Heart right ventricle (tissue), 16 donors: ENCODE results near the gene CYSLTR2. TPM values are rescaled to one million over a fixed set of nuclear protein-coding genes. Genes with fewer than 3 reads are reported as not detected.

ENCODE experiments used
- ATAC-seq, 8 donors: fragments of 200-7000 bp; cut with Tn5 transposase; one replicate each; pipeline ENCODE4 v1.9.1; 2020; ENCODE audit warnings: mild to moderate bottlenecking in 8 of 8, moderate library complexity in 8 of 8, moderate number of reproducible peaks in 1 of 8
- DNase-seq, 2 donors: peaks; one replicate each; pipeline ENCODE4 v3.0.0-alpha.2; 2020
- H3K27ac ChIP-seq, 10 donors: fragments of 200-600 bp; sonication (generic) in 2 of 10; one replicate each; pipeline versions ENCODE4 v1.5.0 to v1.8.0; 2020 to 2022; ENCODE audit warnings: mild to moderate bottlenecking in 3 of 10
- H3K27me3 ChIP-seq, 7 donors: fragments of 200-600 bp; one replicate each; pipeline ENCODE4 v1.8.0; 2021 to 2022; ENCODE audit warnings: mild to moderate bottlenecking in 2 of 7
- H3K36me3 ChIP-seq, 9 donors: fragments of 200-600 bp; sonication (generic) in 1 of 9; one replicate each; pipeline versions ENCODE4 v1.5.0 to v1.8.0; 2020 to 2022; ENCODE audit warnings: mild to moderate bottlenecking in 2 of 9
- H3K4me1 ChIP-seq, 9 donors: fragments of 200-600 bp; sonication (generic) in 1 of 9; one replicate each; pipeline versions ENCODE4 v1.5.0 to v1.8.0; 2020 to 2022; ENCODE audit warnings: mild to moderate bottlenecking in 4 of 9
- H3K4me3 ChIP-seq, 10 donors: fragments of 200-600 bp; sonication (generic) in 2 of 10; one replicate each; pipeline versions ENCODE4 v1.5.0 to v1.8.0; 2020 to 2022; ENCODE audit warnings: mild to moderate bottlenecking in 7 of 10, moderate library complexity in 2 of 10
- H3K9me3 ChIP-seq, 11 donors: fragments of 200-600 bp in 10 of 11; sonication (generic) in 2 of 11; one replicate each; pipeline versions ENCODE4 v1.5.0 to v1.8.0; 2013 to 2022; ENCODE audit warnings: mild to moderate bottlenecking in 2 of 11, control low read depth in 1 of 11, moderate library complexity in 1 of 11
- WGBS, 2 donors: extraction: QIAGEN DNeasy Blood & Tissue Kit; methylation state at CpG; one replicate each; pipeline ENCODE4 v1.1.7; 2013; ENCODE audit warnings: inconsistent platforms in 1 of 2; 5-methylcytosine and 5-hydroxymethylcytosine counted together
- intact Hi-C, 10 donors: fragments of 100-400 bp; cut with DNase I; formaldehyde crosslinking; loops; one replicate each; pipeline versions ENCODE4 v1.11.1 to v1.14.2; 2022
- polyA plus RNA-seq, 2 donors: library from polyadenylated mRNA; stranded (reverse); fragments of 200-250 nt; gene quantifications; one replicate each; pipeline ENCODE4 v1.2.3, GENCODE V29; 2013
- total RNA-seq, 10 donors: library from RNA; stranded (reverse); fragmentation: NEBNext Ultra II Directional in 3 of 10; extraction: Animal tissue kit (Norgen Biotek cat#: 25700) in 3 of 10; gene quantifications; one replicate each; pipeline versions ENCODE4 v1.2.1 to v1.2.4, GENCODE V29; 2021 to 2023
- TF ChIP-seq, protein P1 (sequence below), 9 donors: fragments of 200-600 bp; sonication (generic) in 2 of 9; IDR thresholded peaks; one replicate each; pipeline versions ENCODE4 v1.5.0 to v1.8.0; 2021 to 2022; ENCODE audit warnings: antibody characterized with exemption in 9 of 9, mild to moderate bottlenecking in 5 of 9, moderate library complexity in 1 of 9
- donor health status: Arrhythmogenic right ventricular cardiomyopathy.
- donor health status: ischemic (EF 13 %, LVEDD 7.1; RV severe dilation, severe dysfunction).
- donor health status: healthy with polysubstance abuse.
- donor health status: DM: no; HTN: yes; CAD: no.
- donor health status: DM: no; HTN: no; CAD: no.
- donor health status: ischemic (EF 25% LVEDD 6.9; RV normal size, moderate dysfunction).
- donor health status: ischemic (EF 25% LVEDD 5.7; RV mildly dilated, moderate dysfunction).
- donor health status: healthy.
- donor health status: DM: yes; HTN: yes; CAD: no.
- donor health status: Ischemic cardiomyopathy.
- donor health status: ischemic (EF 35%, LVEDD 5.7; RV mildly dilated, moderate dysfunction).
- donor health status: nonischemic (EF 11% LVEDD 7.7; RV severe dilation, severe dysfunction).
- donor health status: DM: yes; HTN: yes; CAD: no.
- donor health status: PGD.
- donor health status: ischemic (EF 29% LVEDD 5.4; RV normal size, mild dysfunction).
- donor health status: nonischemic (EF 23%, LVEDD 6.1; RV moderate dilation, normal function).

The CYSLTR2 gene
- total and polyA plus RNA-seq, 12 donors = 1.1 to 10.7 (median 6.2) TPM

DNA sequence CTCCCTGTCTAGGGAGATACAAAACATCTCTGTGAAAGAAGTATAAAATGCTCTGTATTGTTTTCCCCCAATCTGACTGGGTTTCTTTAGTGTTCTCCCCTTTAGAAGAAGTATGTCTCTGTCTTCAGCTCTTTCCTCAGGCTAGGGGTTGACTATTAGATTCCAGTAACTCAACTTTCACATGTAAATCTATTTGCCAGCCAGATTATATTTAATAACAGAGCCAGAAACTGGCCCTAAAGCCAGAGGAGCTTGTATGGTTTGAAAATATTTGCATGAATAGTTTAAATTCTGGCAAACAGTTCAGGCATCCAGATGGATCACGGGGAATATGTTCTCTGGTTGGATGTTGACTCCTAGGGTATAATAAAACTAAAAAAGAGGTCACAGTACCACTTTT lies 22.3 kb upstream of the CYSLTR2 start:
- WGBS, 2 donors = 64 to 76% methylated on average over 1 of the region's 1 CpG

DNA sequence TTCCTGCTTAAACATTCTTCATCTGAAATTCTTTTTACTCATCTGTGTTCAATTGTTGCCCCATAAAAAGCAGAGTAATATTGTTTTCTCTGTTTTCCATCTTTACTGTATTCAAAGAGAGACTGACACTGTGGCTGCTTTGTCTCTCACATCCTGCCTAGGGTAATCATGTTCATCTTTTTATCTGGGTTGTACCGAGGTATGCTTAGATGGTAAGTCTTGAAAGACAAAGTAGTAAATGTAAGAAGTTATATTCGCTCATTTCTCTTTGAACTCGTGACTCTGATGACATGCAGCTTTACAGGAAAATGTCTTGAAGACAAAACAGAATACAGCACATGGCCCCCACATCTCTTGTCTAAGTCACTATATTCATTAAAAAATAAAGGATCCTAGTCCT lies 20.0 kb upstream of the CYSLTR2 start:
- no peak for ATAC-seq
- TF ChIP-seq, protein P1, sequence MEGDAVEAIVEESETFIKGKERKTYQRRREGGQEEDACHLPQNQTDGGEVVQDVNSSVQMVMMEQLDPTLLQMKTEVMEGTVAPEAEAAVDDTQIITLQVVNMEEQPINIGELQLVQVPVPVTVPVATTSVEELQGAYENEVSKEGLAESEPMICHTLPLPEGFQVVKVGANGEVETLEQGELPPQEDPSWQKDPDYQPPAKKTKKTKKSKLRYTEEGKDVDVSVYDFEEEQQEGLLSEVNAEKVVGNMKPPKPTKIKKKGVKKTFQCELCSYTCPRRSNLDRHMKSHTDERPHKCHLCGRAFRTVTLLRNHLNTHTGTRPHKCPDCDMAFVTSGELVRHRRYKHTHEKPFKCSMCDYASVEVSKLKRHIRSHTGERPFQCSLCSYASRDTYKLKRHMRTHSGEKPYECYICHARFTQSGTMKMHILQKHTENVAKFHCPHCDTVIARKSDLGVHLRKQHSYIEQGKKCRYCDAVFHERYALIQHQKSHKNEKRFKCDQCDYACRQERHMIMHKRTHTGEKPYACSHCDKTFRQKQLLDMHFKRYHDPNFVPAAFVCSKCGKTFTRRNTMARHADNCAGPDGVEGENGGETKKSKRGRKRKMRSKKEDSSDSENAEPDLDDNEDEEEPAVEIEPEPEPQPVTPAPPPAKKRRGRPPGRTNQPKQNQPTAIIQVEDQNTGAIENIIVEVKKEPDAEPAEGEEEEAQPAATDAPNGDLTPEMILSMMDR (IDR thresholded peaks at IDR 0.05) = no peak
- 73 to 75% methylated on average over 3 of the region's 3 CpGs for WGBS, 2 donors

More for the DNA sequence above, 22.3 kb upstream of the CYSLTR2 start:
- intact Hi-C loops = no loop called here
- Histone ChIP-seq H3K27ac (peak overlapping the region in 8 of 10 donors; percentile 16 to 69 (median 34)), H3K4me1 (peaks cover 0 to 28% (median 13%) of the 10 kb centered on the region in 9 donors), H3K36me3 (no peaks in the 10 kb centered on the region), H3K9me3 (peaks cover 0 to 26% (median 18%) of the 10 kb centered on the region in 11 donors), H3K4me3 (no peak overlapping the region), H3K27me3 (no peaks in the 10 kb centered on the region)
- DNase-seq (no peak), ATAC-seq (no peak)
- TF ChIP-seq, protein P1 (IDR thresholded peaks at IDR 0.05) = no peak

DNA sequence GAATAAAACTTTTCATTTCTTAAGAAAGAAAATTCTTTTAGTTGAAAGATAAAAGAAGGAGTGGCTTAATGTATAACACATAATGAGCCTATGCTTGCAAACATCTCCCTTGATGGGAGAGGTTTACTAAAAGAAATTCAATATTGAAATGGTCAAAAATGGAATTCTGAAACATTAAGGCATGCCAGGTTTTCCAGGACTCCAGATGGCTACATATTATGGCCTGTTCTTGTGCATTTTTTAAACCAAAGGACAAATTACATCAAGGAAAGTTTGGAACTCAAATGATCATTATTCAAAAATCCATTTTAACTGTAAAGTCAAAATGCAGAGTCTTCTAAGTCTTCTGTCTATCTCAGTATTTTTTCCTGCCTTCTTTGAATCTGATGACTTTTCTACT lies 19.1 kb upstream of the CYSLTR2 start:
- intact Hi-C loops = no loop called here

More for the DNA sequence above, 20.0 kb upstream of the CYSLTR2 start:
- intact Hi-C loops = no loop called here
- Histone ChIP-seq H3K4me1 (peaks cover 0 to 17% (median 6%) of the 10 kb centered on the region in 9 donors), H3K27me3 (no peaks in the 10 kb centered on the region), H3K36me3 (no peaks in the 10 kb centered on the region), H3K27ac (peak overlapping the region in 1 of 10 donors; percentile 16), H3K9me3 (peaks cover 0 to 38% (median 18%) of the 10 kb centered on the region in 11 donors), H3K4me3 (no peak overlapping the region)
- no peak for DNase-seq

DNA sequence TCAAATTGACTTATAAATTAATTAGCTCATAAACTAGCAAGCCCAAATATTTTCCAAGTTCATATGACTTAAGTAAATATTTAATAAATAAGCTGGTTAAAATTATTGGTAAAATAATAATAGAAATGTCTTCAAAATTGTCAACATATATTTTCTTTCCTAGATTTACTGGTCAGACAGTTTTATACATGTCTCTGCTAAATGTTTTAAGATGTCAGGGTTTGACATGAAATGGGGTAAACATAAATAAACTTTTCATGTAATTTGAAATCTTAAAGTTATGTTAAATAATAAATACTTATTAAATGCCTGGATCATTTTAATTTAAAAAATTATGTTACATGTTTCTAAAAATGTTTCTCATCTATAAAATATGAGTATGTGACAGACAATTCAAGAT lies 18.3 kb upstream of the CYSLTR2 start:
- TF ChIP-seq, protein P1 (IDR thresholded peaks at IDR 0.05) = no peak
- H3K4me1 ChIP-seq = peaks cover 0 to 13% (median 6%) of the 10 kb centered on the region in 9 donors

More for the DNA sequence above, 19.1 kb upstream of the CYSLTR2 start:
- DNase-seq = no peak
- Histone ChIP-seq H3K27ac (no peak overlapping the region), H3K4me1 (peaks cover 0 to 17% (median 6%) of the 10 kb centered on the region in 9 donors), H3K4me3 (no peak overlapping the region), H3K36me3 (no peaks in the 10 kb centered on the region), H3K27me3 (no peaks in the 10 kb centered on the region), H3K9me3 (peaks cover 0 to 38% (median 18%) of the 10 kb centered on the region in 11 donors)
- no peak for ATAC-seq
- TF ChIP-seq, protein P1 (IDR thresholded peaks at IDR 0.05) = no peak

More for the DNA sequence above, 18.3 kb upstream of the CYSLTR2 start:
- intact Hi-C loops = no loop called here
- Histone ChIP-seq H3K9me3 (peaks cover 0 to 38% (median 18%) of the 10 kb centered on the region in 11 donors), H3K4me3 (no peak overlapping the region), H3K27ac (no peak overlapping the region), H3K27me3 (no peaks in the 10 kb centered on the region), H3K36me3 (no peaks in the 10 kb centered on the region)
- ATAC-seq = no peak
- DNase-seq = no peak
